Stimulated activated CD4-positive, alpha-beta T cell treated with anti-CD3 and anti-CD28 coated beads, Interleukin-1b, Interleukin-23, amount 100 ng/mL, for 24 hours (primary cell): ENCODE data around the gene STIL.
"Not testable (repeated sequence)": the region's sequence is repeated elsewhere in the genome, so short reads cannot be mapped to it uniquely, and the experiment has no call there.

ENCODE experiments used
- DNase-seq, 4 experiments: peaks; one replicate each; pipeline ENCODE4 v3.0.0-alpha.2; 2020; ENCODE audit warnings: low read depth in 4 of 4, low spot score in 1 of 4

STIL gene

DNA sequence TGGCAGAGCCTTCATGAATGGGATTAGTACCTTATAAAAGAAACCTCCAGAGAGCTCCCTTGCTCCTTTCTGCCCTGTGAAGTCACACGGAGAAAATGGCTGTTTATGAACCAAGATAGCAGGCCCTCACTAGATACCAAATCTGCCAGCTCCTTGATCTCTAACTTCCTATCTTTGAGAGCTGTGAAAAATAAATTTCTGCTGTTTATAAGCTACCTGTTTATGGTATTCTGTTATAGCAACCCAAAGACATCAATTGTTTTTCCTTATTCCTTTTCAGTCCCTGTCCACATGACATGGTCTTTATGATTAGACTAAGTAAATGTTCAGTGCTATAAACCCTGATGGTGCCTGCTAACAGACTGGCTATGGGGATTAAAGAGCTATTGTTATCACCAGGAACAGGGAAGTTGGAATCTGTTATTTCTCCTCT is 9.7 kb upstream of the STIL start:
- no peak for DNase-seq

DNA sequence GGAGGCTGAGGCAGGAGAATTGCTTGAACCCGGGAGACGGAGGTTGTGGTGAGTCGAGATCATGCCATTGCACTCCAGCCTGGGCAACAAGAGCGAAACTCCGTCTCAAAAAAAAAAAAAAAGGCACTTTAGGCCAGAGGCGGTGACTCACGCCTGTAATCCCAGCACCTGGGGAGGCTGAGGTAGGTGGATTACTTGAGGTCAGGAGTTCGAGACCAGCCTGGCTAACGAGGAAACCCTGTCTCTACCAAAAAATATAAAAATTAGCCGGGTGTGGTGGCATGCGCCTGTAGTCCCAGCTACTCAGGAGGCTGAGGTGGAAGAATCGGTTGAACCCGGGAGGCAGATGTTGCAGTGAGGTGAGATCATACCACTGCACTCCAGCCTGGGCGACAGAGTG is 6.0 kb upstream of the STIL start:
- DNase-seq = not testable (repeated sequence)

GRCh38 chr1:47317841-47318240 is 3.9 kb upstream of the STIL start:
- DNase-seq = no peak

DNA sequence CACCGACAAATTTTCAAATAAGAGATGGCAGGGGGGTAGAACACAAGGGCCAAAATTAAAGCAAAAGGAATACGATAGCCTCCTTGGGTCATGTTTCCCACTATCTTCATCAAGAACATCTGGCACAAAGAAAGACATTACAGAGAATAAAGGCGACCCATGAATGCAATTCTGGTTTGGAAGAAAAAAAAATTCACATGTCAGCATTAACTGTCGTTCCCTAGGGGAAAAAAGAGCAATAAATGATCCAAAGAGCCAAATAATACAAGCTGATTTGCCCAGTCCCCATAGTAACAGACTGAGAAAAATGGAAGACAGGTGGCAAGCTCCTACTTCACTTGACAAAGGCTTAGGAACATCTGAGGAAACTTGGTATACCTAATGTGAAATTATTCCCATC is 4.5 kb downstream of the STIL start:
- no peak for DNase-seq

- no peak for DNase-seq
Observed at GRCh38 chr1:47302472-47302871, 11.5 kb downstream of the STIL start.

DNA sequence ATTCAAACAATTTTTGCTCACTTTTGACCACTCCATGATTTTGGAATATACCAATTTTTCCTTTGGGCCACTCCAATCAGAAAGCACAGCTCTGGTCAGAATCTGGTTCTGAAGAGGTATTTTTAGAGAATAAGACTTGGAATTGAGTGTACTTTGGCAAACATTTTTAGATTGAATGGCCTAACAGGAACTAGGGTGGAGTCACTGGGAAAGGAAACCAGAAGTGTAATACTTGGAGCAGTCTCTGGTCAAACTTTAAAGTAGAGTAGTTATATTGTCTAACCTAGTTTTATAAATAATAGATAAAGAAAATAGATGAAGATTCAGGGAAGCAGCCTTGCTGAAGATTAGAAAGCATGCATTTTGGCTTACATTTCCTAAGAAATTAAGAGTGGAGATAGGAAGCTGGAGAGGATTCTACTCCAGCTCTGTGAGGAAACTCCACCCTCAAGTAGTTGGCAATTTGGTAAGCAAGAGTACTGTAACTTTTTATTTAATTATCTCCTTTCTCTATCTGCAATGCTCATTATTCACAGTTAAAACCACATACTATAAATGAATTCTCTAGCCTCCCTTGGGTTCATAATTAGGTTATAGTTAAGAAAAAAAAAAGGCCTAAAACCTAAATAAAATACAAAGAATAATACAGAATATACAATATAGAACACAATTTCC is 15.8 kb downstream of the STIL start:
- no peak for DNase-seq

GRCh38 chr1:47295579-47295978 is 18.4 kb downstream of the STIL start:
- DNase-seq = no peak

GRCh38 chr1:47294863-47295262 is 19.1 kb downstream of the STIL start:
- not testable (repeated sequence) for DNase-seq

GRCh38 chr1:47288116-47288515 is 25.8 kb downstream of the STIL start:
- DNase-seq = not testable (repeated sequence)

- DNase-seq = no peak
Observed at GRCh38 chr1:47280142-47280541, 33.8 kb downstream of the STIL start.

- no peak for DNase-seq
Observed at GRCh38 chr1:47276850-47277249, 37.1 kb downstream of the STIL start.

- DNase-seq = not testable (repeated sequence)
Observed at GRCh38 chr1:47275811-47276210, 38.1 kb downstream of the STIL start.

GRCh38 chr1:47265529-47265928 is 48.4 kb downstream of the STIL start:
- DNase-seq = not testable (repeated sequence)

DNA sequence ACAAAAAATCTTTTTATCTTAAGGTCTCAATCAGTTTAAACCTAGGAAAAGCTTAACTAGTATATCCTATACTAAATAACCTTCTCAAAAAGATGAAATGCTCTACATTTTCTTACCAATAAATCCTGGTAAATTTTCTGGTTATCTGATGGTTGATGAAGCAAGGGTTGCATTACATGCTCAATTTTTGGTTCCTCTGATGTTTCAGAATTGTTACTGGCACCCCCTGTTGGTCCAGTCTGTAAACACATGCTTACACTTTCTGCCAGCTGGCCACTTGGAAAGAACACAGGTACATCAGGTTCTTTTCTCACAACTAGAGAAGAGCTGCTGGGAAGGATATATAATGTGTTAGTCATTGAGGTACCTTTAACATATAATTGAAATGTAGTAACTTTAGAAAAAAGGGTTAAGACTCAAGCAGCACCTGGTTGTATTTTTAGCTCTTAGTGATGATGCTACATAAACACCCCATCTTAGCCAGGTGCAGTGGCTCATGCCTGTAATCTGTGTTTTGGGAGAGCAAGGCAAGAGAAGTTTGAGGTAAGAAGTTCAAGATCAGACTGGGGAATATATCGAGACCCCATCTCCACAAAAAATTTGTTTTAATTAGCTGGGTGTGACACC is 51.0 kb downstream of the STIL start:
- DNase-seq = peak in 3 of 4 experiments; percentile 4 to 12 (median 8)

DNA sequence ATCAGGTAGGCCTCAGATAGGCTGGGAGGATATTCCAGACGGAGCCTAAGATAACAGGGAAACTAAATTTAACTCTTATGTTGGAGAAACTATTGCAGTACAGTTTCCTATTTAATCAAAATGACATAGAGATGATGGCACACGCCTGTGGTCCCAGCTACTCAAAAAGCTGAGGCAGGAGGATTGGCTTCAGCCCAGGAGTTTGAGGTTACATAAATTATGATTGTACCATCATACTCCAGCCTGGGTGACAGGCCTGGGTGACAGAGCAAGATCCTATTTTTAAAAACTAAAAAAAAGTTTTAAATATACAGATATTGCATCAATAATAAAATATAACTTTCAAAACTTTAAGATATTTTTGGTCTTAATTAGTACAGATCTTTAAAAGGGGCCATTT is 56.7 kb downstream of the STIL start:
- DNase-seq = no peak

- DNase-seq = no peak
Observed at GRCh38 chr1:47252795-47253194, 61.2 kb downstream of the STIL start.

- no peak for DNase-seq
Observed at GRCh38 chr1:47252369-47252768, 61.6 kb downstream of the STIL start.

- no peak for DNase-seq
Observed at GRCh38 chr1:47249755-47250154, 64.2 kb downstream of the STIL start.

DNA sequence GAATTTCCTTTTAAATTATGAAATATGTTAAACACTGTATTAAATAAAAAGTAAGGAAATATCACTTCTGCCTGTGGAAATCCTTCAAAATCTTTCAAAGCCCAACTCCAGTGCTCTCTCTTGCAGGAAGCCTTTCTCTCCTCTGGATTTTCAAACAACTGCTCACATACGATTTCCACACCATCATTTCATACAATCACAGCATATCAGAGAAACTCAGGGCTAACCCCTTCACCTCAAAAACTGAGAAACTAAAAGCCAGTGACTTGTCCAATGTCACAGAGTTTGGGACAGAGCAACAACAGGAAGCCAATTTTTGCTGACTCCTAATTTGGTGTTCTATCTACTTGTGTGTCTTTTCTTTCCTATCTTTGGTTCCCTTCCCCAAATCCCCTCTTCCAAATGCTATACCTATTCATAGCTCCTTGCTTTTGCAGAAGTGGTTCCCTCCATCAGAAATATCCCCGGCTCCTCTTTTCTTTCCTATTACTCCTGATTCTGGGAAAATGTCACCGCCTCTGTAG is 69.5 kb downstream of the STIL start:
- DNase-seq = no peak

DNA sequence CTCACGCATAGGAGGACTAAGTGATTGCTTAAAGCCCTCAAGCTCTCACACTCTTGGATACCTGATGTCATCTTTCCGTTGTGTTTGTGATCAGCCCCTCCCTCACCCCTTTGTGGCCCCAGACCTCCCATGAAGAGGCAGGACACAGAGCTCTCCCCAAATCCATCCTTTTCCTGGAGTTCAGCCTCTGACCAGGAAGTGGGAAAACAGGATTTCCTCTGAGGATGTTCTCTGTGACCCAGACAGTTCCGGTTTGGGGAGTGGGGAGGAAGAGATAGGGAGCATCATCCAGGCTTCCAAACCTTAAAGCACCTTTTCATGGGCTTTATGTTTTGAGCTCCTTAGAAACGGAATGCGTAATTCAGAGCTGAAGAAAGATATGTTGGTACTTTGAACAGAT is 70.0 kb downstream of the STIL start:
- DNase-seq = no peak

DNA sequence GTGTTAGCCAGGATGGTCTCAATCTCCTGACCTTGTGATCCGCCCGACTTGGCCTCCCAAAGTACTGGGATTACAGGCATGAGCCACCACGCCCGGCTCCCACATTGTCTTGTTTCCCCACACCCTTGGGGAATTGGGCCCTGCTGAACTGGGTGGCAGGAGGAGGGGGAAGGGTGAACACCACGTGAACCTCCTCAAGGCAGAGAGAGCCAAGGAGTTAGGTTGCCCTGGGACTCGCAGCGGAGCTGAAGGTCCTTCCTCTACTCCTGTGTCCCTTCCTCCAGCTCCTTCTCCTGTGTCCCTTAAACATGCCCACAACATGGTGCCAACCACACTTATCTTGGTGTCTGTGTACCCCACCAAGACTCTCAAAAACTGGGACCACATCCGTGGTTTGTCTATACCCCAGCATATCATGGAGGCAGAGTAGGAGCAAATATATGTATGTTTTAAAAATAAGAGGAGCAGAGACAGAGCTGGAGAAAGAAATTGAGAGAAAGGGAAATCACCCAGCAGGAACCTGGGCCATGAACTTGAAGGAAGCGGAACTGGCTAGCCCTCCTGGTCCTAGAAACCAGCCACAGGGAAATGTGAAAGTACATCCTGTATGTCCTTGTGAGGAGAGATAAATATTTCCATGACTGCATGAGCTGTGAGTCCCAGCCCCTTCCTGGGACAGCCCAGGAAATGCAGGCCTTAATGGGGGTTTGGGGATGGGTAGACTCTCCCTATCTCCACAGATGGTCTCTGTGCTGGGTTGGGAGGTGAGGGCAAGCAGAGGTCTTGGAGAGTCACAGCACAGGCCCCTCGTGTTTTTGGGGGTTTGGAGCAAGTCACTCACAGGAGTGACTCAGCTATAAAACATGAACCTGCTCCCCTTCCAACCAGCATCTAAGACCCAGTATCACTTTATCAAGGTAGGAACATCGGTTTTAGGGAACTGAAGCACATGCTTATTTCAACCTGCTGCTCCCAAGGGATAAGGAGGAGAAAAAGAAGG is 72.5 kb downstream of the STIL start:
- no peak for DNase-seq
